Stimulated activated naive CD4-positive, alpha-beta T cell (primary cell): Measurements from ENCODE around the gene MPND.
A peak's percentile ranks its signal among the peaks of the same experiment; 100 is the strongest.

Experiments
- DNase-seq, 6 experiments: peaks; one replicate each; lab custom pipeline; 2025; lab: John Stamatoyannopoulos, UW

The MPND gene

GRCh38 chr19:4343370-4344307, at the start of gene MPND:
Gene MPND (plus strand): TSS chr19:4343562. CDS start chr19:4343594, 32 bp downstream.
- DNase-seq, result peak; percentile 78 to 96 (median 91)

GRCh38 chr19:4294389-4294788, 49.0 kb upstream of the MPND start:
- no peak for DNase-seq

GRCh38 chr19:4295972-4296771, 47.2 kb upstream of the MPND start:
- no peak for DNase-seq

- DNase-seq, result no peak
Observed at GRCh38 chr19:4297901-4298809, 45.2 kb upstream of the MPND start.

GRCh38 chr19:4298810-4299550, 44.4 kb upstream of the MPND start:
- no peak for DNase-seq

GRCh38 chr19:4300589-4300988, 42.8 kb upstream of the MPND start:
- DNase-seq, result no peak

GRCh38 chr19:4301590-4302242, 41.6 kb upstream of the MPND start:
- peak in 1 of 6 experiments; percentile 55 for DNase-seq

- DNase-seq, result peak in 3 of 6 experiments; percentile 24 to 36 (median 30)
Observed at GRCh38 chr19:4302243-4302640, 41.1 kb upstream of the MPND start, which contains the start of gene TMIGD2. Gene TMIGD2 (minus strand): TSS chr19:4302389. CDS start chr19:4302385, 4 bp downstream.

- DNase-seq, result no peak
Observed at GRCh38 chr19:4303819-4304537, 39.4 kb upstream of the MPND start.

GRCh38 chr19:4304538-4305256, 38.7 kb upstream of the MPND start, which contains the start of gene FSD1:
Gene FSD1 (plus strand): TSS chr19:4304598. CDS start chr19:4304747, 149 bp downstream.
- DNase-seq, result peak in 5 of 6 experiments; percentile 45 to 57 (median 50)

GRCh38 chr19:4305257-4305612, 38.1 kb upstream of the MPND start:
- DNase-seq, result no peak

- no peak for DNase-seq
Observed at GRCh38 chr19:4305659-4306058, 37.7 kb upstream of the MPND start.

GRCh38 chr19:4310247-4311121, 32.9 kb upstream of the MPND start:
- no peak for DNase-seq

GRCh38 chr19:4313847-4314490, 29.4 kb upstream of the MPND start:
- no peak for DNase-seq

GRCh38 chr19:4316956-4317355, 26.4 kb upstream of the MPND start:
- DNase-seq, result no peak

- no peak for DNase-seq
Observed at GRCh38 chr19:4318460-4318859, 24.9 kb upstream of the MPND start.

- DNase-seq, result no peak
Observed at GRCh38 chr19:4319067-4319718, 24.2 kb upstream of the MPND start.
